Activated CD8-positive, alpha-beta T cell treated with anti-CD3 and anti-CD28 coated beads, Interleukin-2, amount 10 ng/mL, durations not matched to agents 7 days and 5 days (primary cell): ENCODE results near the gene SPPL2C. TPM values are rescaled to one million over a fixed set of nuclear protein-coding genes. Genes with fewer than 3 reads are reported as not detected.

ENCODE experiments used
- ATAC-seq: fragments of 150-1000 bp; cut with Tn5 transposase; one replicate; pipeline ENCODE4 v1.10.0; 2021; ENCODE audit warnings: moderate library complexity
- CTCF ChIA-PET: fragments of 350-600 bp; sonication (Branson Sonifier 250); formaldehyde crosslinking; loops from one replicate; lab custom pipeline; 2021; ENCODE audit warnings: antibody characterized with exemption; lab: Charles Lee
- POLR2A ChIA-PET: fragments of 350-600 bp; sonication (Branson Sonifier 250); formaldehyde crosslinking; loops from one replicate; lab custom pipeline; 2021; ENCODE audit warnings: antibody characterized with exemption; lab: Charles Lee
- DNase-seq: peaks from one replicate; pipeline ENCODE4 v3.0.0-alpha.2; 2020
- H3K27ac Mint-ChIP-seq: one replicate; pipeline ENCODE4 v1.8.0; 2021; ENCODE audit warnings: mild to moderate bottlenecking, mixed read lengths
- H3K27me3 Mint-ChIP-seq: one replicate; pipeline ENCODE4 v1.8.0; 2021; ENCODE audit warnings: low read depth, mixed read lengths
- H3K36me3 Mint-ChIP-seq: one replicate; pipeline ENCODE4 v1.8.0; 2021; ENCODE audit warnings: low read depth, mixed read lengths
- H3K4me1 Mint-ChIP-seq: one replicate; pipeline ENCODE4 v1.8.0; 2021; ENCODE audit warnings: low read depth, mixed read lengths
- H3K4me3 Mint-ChIP-seq: one replicate; pipeline ENCODE4 v1.8.0; 2021; ENCODE audit warnings: mild to moderate bottlenecking, mixed read lengths
- H3K9me3 Mint-ChIP-seq: one replicate; pipeline ENCODE4 v1.8.0; 2022; ENCODE audit warnings: mixed read lengths; ENCODE audit not compliant: insufficient read depth
- total RNA-seq, 2 experiments: library from RNA; stranded (reverse); gene quantifications; one replicate each; pipeline ENCODE4 v1.2.3, GENCODE V29; 2021

The SPPL2C gene
- total RNA-seq, 2 experiments from 2014 or later: not detected

- Mint-ChIP-seq H3K4me3 (no peak overlapping the region), H3K27me3 (no peaks in the 10 kb centered on the region), H3K9me3 (no peaks in the 10 kb centered on the region), H3K4me1 (no peaks in the 10 kb centered on the region), H3K27ac (no peak overlapping the region), H3K36me3 (no peaks in the 10 kb centered on the region)
- ATAC-seq (no peak), DNase-seq (no peak)
- CTCF ChIA-PET: no interaction called here
- POLR2A ChIA-PET: no interaction called here
Measured at GRCh38 chr17:45845376-45846185, 900 bp downstream of the SPPL2C start.

- CTCF ChIA-PET: no interaction called here
- Mint-ChIP-seq H3K9me3 (no peaks in the 10 kb centered on the region), H3K27me3 (peaks cover 3% of the 10 kb centered on the region), H3K27ac (no peak overlapping the region), H3K36me3 (no peaks in the 10 kb centered on the region), H3K4me1 (no peaks in the 10 kb centered on the region), H3K4me3 (no peak overlapping the region)
- ATAC-seq: no peak
- no peak for DNase-seq
- POLR2A ChIA-PET: no interaction called here
Measured at GRCh38 chr17:45846223-45846622, 1.5 kb downstream of the SPPL2C start.

GRCh38 chr17:45846646-45847045 is 2.0 kb downstream of the SPPL2C start:
- no peak for ATAC-seq
- no peaks in the 10 kb centered on the region for H3K36me3 Mint-ChIP-seq
- POLR2A ChIA-PET: no interaction called here
- H3K27me3 Mint-ChIP-seq: peaks cover 3% of the 10 kb centered on the region
- H3K4me1 Mint-ChIP-seq: no peaks in the 10 kb centered on the region
- no peak overlapping the region for H3K4me3 Mint-ChIP-seq
- no peak overlapping the region for H3K27ac Mint-ChIP-seq
- H3K9me3 Mint-ChIP-seq: no peaks in the 10 kb centered on the region
- CTCF ChIA-PET: no interaction called here
- DNase-seq: no peak

GRCh38 chr17:45847101-45847500 is 2.4 kb downstream of the SPPL2C start:
- no peak for ATAC-seq
- POLR2A ChIA-PET: no interaction called here
- Mint-ChIP-seq H3K27me3 (peaks cover 3% of the 10 kb centered on the region), H3K36me3 (no peaks in the 10 kb centered on the region), H3K4me1 (no peaks in the 10 kb centered on the region), H3K9me3 (no peaks in the 10 kb centered on the region), H3K4me3 (no peak overlapping the region), H3K27ac (no peak overlapping the region)
- CTCF ChIA-PET: no interaction called here
- no peak for DNase-seq

- Mint-ChIP-seq H3K4me3 (no peak overlapping the region), H3K9me3 (no peaks in the 10 kb centered on the region), H3K27me3 (peaks cover 5% of the 10 kb centered on the region), H3K36me3 (no peaks in the 10 kb centered on the region), H3K27ac (no peak overlapping the region), H3K4me1 (peaks cover 4% of the 10 kb centered on the region)
- ATAC-seq: no peak
- POLR2A ChIA-PET: no interaction called here
- CTCF ChIA-PET: no interaction called here
- no peak for DNase-seq
Measured at GRCh38 chr17:45847747-45848146, 3.1 kb downstream of the SPPL2C start.

GRCh38 chr17:45848405-45848804 is 3.7 kb downstream of the SPPL2C start:
- POLR2A ChIA-PET: no interaction called here
- ATAC-seq (no peak), DNase-seq (no peak)
- peaks cover 7% of the 10 kb centered on the region for H3K27me3 Mint-ChIP-seq
- H3K36me3 Mint-ChIP-seq: no peaks in the 10 kb centered on the region
- peaks cover 9% of the 10 kb centered on the region for H3K4me1 Mint-ChIP-seq
- no peak overlapping the region for H3K4me3 Mint-ChIP-seq
- no peak overlapping the region for H3K27ac Mint-ChIP-seq
- CTCF ChIA-PET: no interaction called here
- H3K9me3 Mint-ChIP-seq: no peaks in the 10 kb centered on the region

GRCh38 chr17:45848868-45849535 is 4.3 kb downstream of the SPPL2C start:
- H3K36me3 Mint-ChIP-seq: no peaks in the 10 kb centered on the region
- POLR2A ChIA-PET: no interaction called here
- peaks cover 9% of the 10 kb centered on the region for H3K4me1 Mint-ChIP-seq
- DNase-seq (no peak), ATAC-seq (no peak)
- CTCF ChIA-PET: interaction anchor here (1.1 kb wide), 1 partner anchor 209 kb away, joined by 3 read pairs; no protein-coding TSS in a partner anchor
- H3K27me3 Mint-ChIP-seq: peaks cover 7% of the 10 kb centered on the region
- H3K9me3 Mint-ChIP-seq: no peaks in the 10 kb centered on the region
- no peak overlapping the region for H3K4me3 Mint-ChIP-seq
- no peak overlapping the region for H3K27ac Mint-ChIP-seq

- ATAC-seq: no peak
- CTCF ChIA-PET: interaction anchor here (1.1 kb wide), 1 partner anchor 209 kb away, joined by 3 read pairs; no protein-coding TSS in a partner anchor
- no peaks in the 10 kb centered on the region for H3K9me3 Mint-ChIP-seq
Measured at GRCh38 chr17:45849536-45849990, 4.9 kb downstream of the SPPL2C start.

GRCh38 chr17:45850011-45850410 is 5.3 kb downstream of the SPPL2C start:
- Mint-ChIP-seq H3K36me3 (no peaks in the 10 kb centered on the region), H3K4me3 (no peak overlapping the region), H3K9me3 (no peaks in the 10 kb centered on the region), H3K27me3 (peaks cover 8% of the 10 kb centered on the region), H3K4me1 (peaks cover 9% of the 10 kb centered on the region), H3K27ac (no peak overlapping the region)
- DNase-seq: no peak
- no peak for ATAC-seq
- POLR2A ChIA-PET: no interaction called here
- CTCF ChIA-PET: interaction anchor here (1.1 kb wide), 1 partner anchor 210 kb away, joined by 3 read pairs; no protein-coding TSS in a partner anchor

More at GRCh38 chr17:45849536-45849990, 4.9 kb downstream of the SPPL2C start:
- no peak overlapping the region for H3K4me3 Mint-ChIP-seq
- POLR2A ChIA-PET: no interaction called here
- DNase-seq: no peak
- peaks cover 8% of the 10 kb centered on the region for H3K27me3 Mint-ChIP-seq
- H3K36me3 Mint-ChIP-seq: no peaks in the 10 kb centered on the region
- H3K27ac Mint-ChIP-seq: no peak overlapping the region
- peaks cover 9% of the 10 kb centered on the region for H3K4me1 Mint-ChIP-seq

GRCh38 chr17:45850468-45850867 is 5.8 kb downstream of the SPPL2C start:
- peaks cover 8% of the 10 kb centered on the region for H3K27me3 Mint-ChIP-seq

GRCh38 chr17:45851022-45851421 is 6.3 kb downstream of the SPPL2C start:
- Mint-ChIP-seq H3K27me3 (peaks cover 11% of the 10 kb centered on the region), H3K4me3 (no peak overlapping the region), H3K9me3 (no peaks in the 10 kb centered on the region), H3K4me1 (peaks cover 9% of the 10 kb centered on the region), H3K27ac (no peak overlapping the region), H3K36me3 (no peaks in the 10 kb centered on the region)
- ChIA-PET POLR2A (no interaction called here), CTCF (interaction anchor here (1.3 to 2.5 kb wide), 7 partner anchors 13 to 214 kb away, joined by 3 to 19 read pairs (median 6); no protein-coding TSS in a partner anchor)
- DNase-seq (no peak), ATAC-seq (no peak)

More at GRCh38 chr17:45850468-45850867, 5.8 kb downstream of the SPPL2C start:
- ChIA-PET CTCF (interaction anchor here (2.5 kb wide), 1 partner anchor 209 kb away, joined by 19 read pairs; no protein-coding TSS in a partner anchor), POLR2A (no interaction called here)
- Mint-ChIP-seq H3K4me3 (no peak overlapping the region), H3K9me3 (no peaks in the 10 kb centered on the region), H3K4me1 (peaks cover 9% of the 10 kb centered on the region), H3K27ac (no peak overlapping the region), H3K36me3 (no peaks in the 10 kb centered on the region)
- DNase-seq (no peak), ATAC-seq (no peak)

GRCh38 chr17:45851464-45851863 is 6.8 kb downstream of the SPPL2C start:
- H3K4me3 Mint-ChIP-seq: no peak overlapping the region
- no peaks in the 10 kb centered on the region for H3K9me3 Mint-ChIP-seq
- peaks cover 9% of the 10 kb centered on the region for H3K4me1 Mint-ChIP-seq
- no peaks in the 10 kb centered on the region for H3K36me3 Mint-ChIP-seq
- ChIA-PET POLR2A (no interaction called here), CTCF (interaction anchor here (0.6 to 2.5 kb wide), 16 partner anchors 12 to 470 kb away, joined by 3 to 19 read pairs (median 3); no protein-coding TSS in a partner anchor)
- peaks cover 12% of the 10 kb centered on the region for H3K27me3 Mint-ChIP-seq
- H3K27ac Mint-ChIP-seq: no peak overlapping the region
- ATAC-seq (no peak), DNase-seq (no peak)
